NK-92 (cell line): ENCODE measurements around the gene GPATCH8.

Experiments used
- DNase-seq: peaks from one replicate; lab custom pipeline; 2025; ENCODE audit not compliant: unreplicated experiment; lab: John Stamatoyannopoulos, UW

GPATCH8 gene

GRCh38 chr17:44464037-44464436 is 39.2 kb downstream of the GPATCH8 start:
- no peak for DNase-seq

- no peak for DNase-seq
Measured at GRCh38 chr17:44451832-44452231, 51.4 kb downstream of the GPATCH8 start.

GRCh38 chr17:44451016-44451627 is 52.1 kb downstream of the GPATCH8 start:
- no peak for DNase-seq

GRCh38 chr17:44448412-44448811 is 54.8 kb downstream of the GPATCH8 start:
- no peak for DNase-seq

- DNase-seq, result no peak
Measured at GRCh38 chr17:44444735-44445105, 58.5 kb downstream of the GPATCH8 start.

- DNase-seq, result no peak
Measured at GRCh38 chr17:44442806-44443205, 60.4 kb downstream of the GPATCH8 start.

GRCh38 chr17:44439168-44439567 is 64.0 kb downstream of the GPATCH8 start:
- no peak for DNase-seq

GRCh38 chr17:44438636-44439035 is 64.6 kb downstream of the GPATCH8 start:
- no peak for DNase-seq

GRCh38 chr17:44436336-44436735 is 66.9 kb downstream of the GPATCH8 start:
- DNase-seq, result no peak

- DNase-seq, result no peak
Measured at GRCh38 chr17:44432254-44433157, 70.7 kb downstream of the GPATCH8 start.

- DNase-seq, result no peak
Measured at GRCh38 chr17:44424828-44425461, 78.3 kb downstream of the GPATCH8 start.

GRCh38 chr17:44417553-44417952 is 85.7 kb downstream of the GPATCH8 start:
- DNase-seq, result no peak

GRCh38 chr17:44416558-44417289 is 86.5 kb downstream of the GPATCH8 start:
- no peak for DNase-seq

- no peak for DNase-seq
Measured at GRCh38 chr17:44414394-44415155, 88.6 kb downstream of the GPATCH8 start.

GRCh38 chr17:44409309-44410028 is 93.7 kb downstream of the GPATCH8 start:
- no peak for DNase-seq

GRCh38 chr17:44408786-44409185 is 94.4 kb downstream of the GPATCH8 start:
- no peak for DNase-seq

GRCh38 chr17:44402564-44403172 is 100.5 kb downstream of the GPATCH8 start:
- no peak for DNase-seq

- DNase-seq, result no peak
Measured at GRCh38 chr17:44400226-44400847, 102.9 kb downstream of the GPATCH8 start.
